ENCODE results near the gene SYNGR1. TPM values are rescaled to one million over a fixed set of nuclear protein-coding genes. Genes with fewer than 3 reads are reported as not detected.
"Not testable (repeated sequence)": the region's sequence is repeated elsewhere in the genome, so short reads cannot be mapped to it uniquely, and the experiment has no call there.

The SYNGR1 gene
- total and polyA plus RNA-seq, 8 donors, result 0.45 to 18.1 (median 6.4) TPM

GRCh38 chr22:39317084-39317774 lies 32.6 kb upstream of the SYNGR1 start:
- TF ChIP-seq POLR2A (IDR thresholded peaks at IDR 0.05) (no peak), POLR2AphosphoS5 (IDR thresholded peaks at IDR 0.05) (no peak), EP300 (IDR thresholded peaks at IDR 0.05) (no peak), CTCF (IDR thresholded peaks at IDR 0.05) (no peak)
- H3K27me3 ChIP-seq, result no peaks in the 10 kb centered on the region
- DNase-seq, result peak in 1 of 2 donors; percentile 48
- 16 to 27% (median 25%) methylated on average over 9 of the region's 9 CpGs for WGBS, 5 donors
- peaks cover 58 to 61% (median 60%) of the 10 kb centered on the region in 4 donors for H3K36me3 ChIP-seq
- H3K4me3 ChIP-seq, result peak overlapping the region; percentile 9 to 86 (median 72)
- peaks cover 31 to 67% (median 55%) of the 10 kb centered on the region in 4 donors for H3K4me1 ChIP-seq
- H3K9me3 ChIP-seq, result no peaks in the 10 kb centered on the region
- peak overlapping the region; percentile 8 to 99 (median 98) for H3K27ac ChIP-seq
- intact Hi-C loops (cut with DNase I; ENCODE audit: low total_unique reads), result no loop called here

GRCh38 chr22:39317775-39318506 lies 31.9 kb upstream of the SYNGR1 start:
- Histone ChIP-seq H3K27ac (peak overlapping the region; percentile 36 to 99 (median 98)), H3K9me3 (no peaks in the 10 kb centered on the region), H3K4me3 (peak overlapping the region; percentile 70 to 86 (median 74)), H3K27me3 (no peaks in the 10 kb centered on the region), H3K4me1 (peaks cover 31 to 61% (median 50%) of the 10 kb centered on the region in 4 donors), H3K36me3 (peaks cover 50 to 54% (median 53%) of the 10 kb centered on the region in 4 donors)
- WGBS, 5 donors, result 4 to 11% (median 6%) methylated on average over 8 to 9 of the region's 9 CpGs
- peak in 1 of 2 donors; percentile 50 for DNase-seq
- intact Hi-C loops (cut with DNase I; ENCODE audit: low total_unique reads), result no loop called here
- TF ChIP-seq POLR2AphosphoS5 (IDR thresholded peaks at IDR 0.05) (peak in 1 of 3 donors; percentile 68), EP300 (IDR thresholded peaks at IDR 0.05) (no peak)

GRCh38 chr22:39318507-39319283 lies 31.1 kb upstream of the SYNGR1 start:
- DNase-seq, result peak in 1 of 2 donors; percentile 79
- Histone ChIP-seq H3K27me3 (no peaks in the 10 kb centered on the region), H3K4me1 (peaks cover 31 to 53% (median 46%) of the 10 kb centered on the region in 4 donors), H3K9me3 (no peaks in the 10 kb centered on the region), H3K36me3 (peaks cover 43 to 46% (median 46%) of the 10 kb centered on the region in 4 donors), H3K4me3 (peak overlapping the region; percentile 70 to 86 (median 74)), H3K27ac (peak overlapping the region; percentile 90 to 99 (median 98))
- TF ChIP-seq POLR2AphosphoS5 (IDR thresholded peaks at IDR 0.05), result no peak
- TF ChIP-seq POLR2A (IDR thresholded peaks at IDR 0.05), result no peak
- TF ChIP-seq CTCF (IDR thresholded peaks at IDR 0.05), result no peak
- no peak for TF ChIP-seq EP300 (IDR thresholded peaks at IDR 0.05)
- intact Hi-C loops (cut with DNase I; ENCODE audit: low total_unique reads), result no loop called here
- 1 to 4% (median 3%) methylated on average over 25 to 26 of the region's 26 CpGs for WGBS, 5 donors

- peaks cover 35 to 39% (median 38%) of the 10 kb centered on the region in 4 donors for H3K36me3 ChIP-seq
- WGBS, 5 donors, result 0 to 1% (median 0%) methylated on average over 45 to 65 of the region's 65 CpGs
- H3K27me3 ChIP-seq, result no peaks in the 10 kb centered on the region
- intact Hi-C loops (cut with DNase I; ENCODE audit: low total_unique reads), result no loop called here
- TF ChIP-seq CTCF (IDR thresholded peaks at IDR 0.05) (peak in 2 of 7 experiments; percentile 23 to 31), POLR2AphosphoS5 (IDR thresholded peaks at IDR 0.05) (peak; percentile 93 to 99 (median 97)), POLR2A (IDR thresholded peaks at IDR 0.05) (peak in 2 of 4 donors; percentile 68 to 86), EP300 (IDR thresholded peaks at IDR 0.05) (peak; percentile 8)
- peaks cover 31 to 47% (median 42%) of the 10 kb centered on the region in 4 donors for H3K4me1 ChIP-seq
- H3K9me3 ChIP-seq, result no peaks in the 10 kb centered on the region
- peak within 1 kb of the TSS; percentile 90 to 99 (median 98) for H3K27ac ChIP-seq
- peak; percentile 98 to 99 for DNase-seq
- H3K4me3 ChIP-seq, result peak within 1 kb of the TSS; percentile 70 to 86 (median 74)
These were observed 30.3 kb upstream of the SYNGR1 start, which contains the start of gene RPL3 for GRCh38 chr22:39319284-39320022. RPL3 (minus strand) TSS chr22:39319623; CDS start chr22:39319597, 26 bp downstream.

- H3K27me3 ChIP-seq; DNase-seq; intact Hi-C loops (cut with DNase I; ENCODE audit: low total_unique reads); H3K9me3 ChIP-seq: not testable (repeated sequence)
- Histone ChIP-seq H3K36me3 (peaks cover 24 to 27% (median 26%) of the 10 kb centered on the region in 4 donors), H3K4me1 (peaks cover 25 to 35% (median 33%) of the 10 kb centered on the region in 4 donors), H3K4me3 (peak overlapping the region; percentile 70 to 86 (median 74)), H3K27ac (peak overlapping the region; percentile 90 to 99 (median 98))
- 84 to 93% (median 91%) methylated on average over 23 to 24 of the region's 24 CpGs for WGBS, 5 donors
These were observed 29.2 kb upstream of the SYNGR1 start for GRCh38 chr22:39320616-39321029.

Data from stomach (tissue), 9 donors.